ENCODE data around the gene TNNT3. TPM values are rescaled to one million over a fixed set of nuclear protein-coding genes. Genes with fewer than 3 reads are reported as not detected.

The TNNT3 gene
- polyA plus RNA-seq, 12 donors: 2,865 to 9,652 (median 5,402) TPM

Other genes with a start within 250 kb of the TNNT3 start
- gene KRTAP5-6, start 222.5 kb upstream of the TNNT3 start, polyA plus RNA-seq (ENCODE audit: insufficient read length in 12 of 12): under 1 TPM in 6 of 12 donors, not detected in 6; 0.36 to 0.82 (median 0.46) TPM
- gene IFITM10, start 169.1 kb upstream of the TNNT3 start, polyA plus RNA-seq (ENCODE audit: insufficient read length in 12 of 12): under 1 TPM in 9 of 12 donors, not detected in 3; 0.06 to 0.36 (median 0.17) TPM
- 100 to 1,000 TPM in 3 of 12 donors, 10 to 100 TPM in 8, not detected in 1; 54.4 to 118 (median 79.9) TPM for gene CTSD, start 155.8 kb upstream of the TNNT3 start, polyA plus RNA-seq (ENCODE audit: insufficient read length in 12 of 12)
- 1 to 10 TPM in 3 of 12 donors, under 1 TPM in 7, not detected in 2; 0.20 to 4.9 (median 0.62) TPM for gene SYT8, start 84.7 kb upstream of the TNNT3 start, polyA plus RNA-seq (ENCODE audit: insufficient read length in 12 of 12)
- gene TNNI2, start 80.7 kb upstream of the TNNT3 start, polyA plus RNA-seq (ENCODE audit: insufficient read length in 12 of 12): 1,000 to 10,000 TPM; 1,241 to 4,224 (median 1,990) TPM
- 10 to 100 TPM in 11 of 12 donors, not detected in 1; 18.6 to 79.7 (median 52.5) TPM for gene LSP1, start 66.6 kb upstream of the TNNT3 start, polyA plus RNA-seq (ENCODE audit: insufficient read length in 12 of 12)
- 1 to 10 TPM in 10 of 12 donors, not detected in 2; 1.1 to 6.9 (median 2.9) TPM for gene PRR33, start 27.8 kb upstream of the TNNT3 start, polyA plus RNA-seq (ENCODE audit: insufficient read length in 12 of 12)
- 100 to 1,000 TPM in 2 of 12 donors, 10 to 100 TPM in 9, not detected in 1; 47.4 to 119 (median 73.6) TPM for gene MRPL23, start 27.6 kb downstream of the TNNT3 start, polyA plus RNA-seq (ENCODE audit: insufficient read length in 12 of 12)
- over 10,000 TPM in 9 of 12 donors, 1,000 to 10,000 TPM in 3; 9,391 to 57,495 (median 10,764) TPM for gene H19, start 78.1 kb downstream of the TNNT3 start, polyA plus RNA-seq (ENCODE audit: insufficient read length in 12 of 12)
- gene IGF2, start 219.7 kb downstream of the TNNT3 start, polyA plus RNA-seq (ENCODE audit: insufficient read length in 12 of 12): over 10,000 TPM in 1 of 12 donors, 1,000 to 10,000 TPM in 11; 2,801 to 25,201 (median 3,863) TPM
- gene INS, start 241.5 kb downstream of the TNNT3 start, polyA plus RNA-seq (ENCODE audit: insufficient read length in 12 of 12): not detected

Measured in muscle of arm (tissue), 12 donors.